CD8-positive, alpha-beta memory T cell (primary cell): ENCODE results near the gene DEFB124. TPM values are rescaled to one million over a fixed set of nuclear protein-coding genes. Genes with fewer than 3 reads are reported as not detected.
"Not testable (repeated sequence)": the region's sequence is repeated elsewhere in the genome, so short reads cannot be mapped to it uniquely, and the experiment has no call there.

Experiments used
- CTCF ChIA-PET: fragments of 350-600 bp; sonication (Branson Sonifier 250); formaldehyde crosslinking; loops from one replicate; lab custom pipeline; 2021; ENCODE audit warnings: antibody characterized with exemption; lab: Charles Lee
- POLR2A ChIA-PET: fragments of 350-600 bp; sonication (Branson Sonifier 250); formaldehyde crosslinking; loops from one replicate; lab custom pipeline; 2021; ENCODE audit warnings: antibody characterized with exemption; lab: Charles Lee
- DNase-seq, 5 donors: peaks; one replicate each; pipeline versions ENCODE4 v3.0.0 to v3.0.0-alpha.2; 2020 to 2022; ENCODE audit warnings: mixed read lengths in 1 of 5
- H3K27ac ChIP-seq: one replicate; pipeline ENCODE4 v1.7.0; 2013; ENCODE audit warnings: low read depth, mild to moderate bottlenecking, low read length, moderate library complexity
- H3K27me3 ChIP-seq: 2 replicates; pipeline ENCODE4 v1.7.0; 2013; ENCODE audit warnings: low read length, mild to moderate bottlenecking; ENCODE audit not compliant: insufficient read depth, poor library complexity, severe bottlenecking
- H3K36me3 ChIP-seq: 2 replicates; pipeline ENCODE4 v1.7.0; 2013; ENCODE audit warnings: mild to moderate bottlenecking, low read length, moderate library complexity; ENCODE audit not compliant: insufficient read depth
- H3K4me1 ChIP-seq: 2 replicates; pipeline ENCODE4 v1.7.0; 2013; ENCODE audit warnings: mild to moderate bottlenecking, low read length, moderate library complexity; ENCODE audit not compliant: insufficient read depth
- H3K4me3 ChIP-seq: 2 replicates; pipeline ENCODE4 v1.7.0; 2013; ENCODE audit warnings: mild to moderate bottlenecking, low read length
- H3K9me3 ChIP-seq: 2 replicates; pipeline ENCODE4 v1.7.0; 2013; ENCODE audit warnings: mild to moderate bottlenecking, low read length
- H3K27ac Mint-ChIP-seq, 8 donors: one replicate each; pipeline ENCODE4 v1.8.0; 2020 to 2021; ENCODE audit warnings: mixed read lengths in 8 of 8, mild to moderate bottlenecking in 6 of 8, inconsistent platforms in 3 of 8, moderate library complexity in 3 of 8
- H3K27me3 Mint-ChIP-seq, 2 donors: one replicate each; pipeline ENCODE4 v1.8.0; 2020 to 2021; ENCODE audit warnings: mixed read lengths in 2 of 2, mild to moderate bottlenecking in 1 of 2, moderate library complexity in 1 of 2
- H3K36me3 Mint-ChIP-seq, 3 donors: one replicate each; pipeline ENCODE4 v1.8.0; 2020 to 2021; ENCODE audit warnings: mixed read lengths in 3 of 3, inconsistent platforms in 1 of 3, mild to moderate bottlenecking in 1 of 3
- H3K4me1 Mint-ChIP-seq, 3 donors: one replicate each; pipeline ENCODE4 v1.8.0; 2020 to 2021; ENCODE audit warnings: mixed read lengths in 3 of 3, inconsistent platforms in 1 of 3, mild to moderate bottlenecking in 1 of 3
- H3K4me3 Mint-ChIP-seq, 7 donors: one replicate each; pipeline ENCODE4 v1.8.0; 2020 to 2021; ENCODE audit warnings: mixed read lengths in 7 of 7, mild to moderate bottlenecking in 6 of 7, moderate library complexity in 4 of 7, inconsistent platforms in 2 of 7
- H3K9me3 Mint-ChIP-seq, 5 donors: one replicate each; pipeline ENCODE4 v1.8.0; 2020 to 2022; ENCODE audit warnings: mixed read lengths in 5 of 5, mild to moderate bottlenecking in 3 of 5, moderate library complexity in 2 of 5, inconsistent platforms in 1 of 5
- polyA plus RNA-seq: library from polyadenylated mRNA; unstranded; fragments of 300-500 nt; fragmentation: Illumina TruSeq; gene quantifications from one replicate; pipeline ENCODE4 v1.2.3, GENCODE V29; 2021
- total RNA-seq, 2 experiments: library from RNA; stranded (reverse); gene quantifications; one replicate each; pipeline ENCODE4 v1.2.3, GENCODE V29; 2021

Gene DEFB124
- total RNA-seq (not detected), polyA plus RNA-seq (not detected)

GRCh38 chr20:31474758-31475427 lies at the start of gene DEFB124, which contains the start of gene REM1:
TSS of gene DEFB124 (minus strand) at chr20:31475127. CDS start at chr20:31473013, 2,114 bp downstream.
TSS of gene REM1 (plus strand) at chr20:31475288. CDS start at chr20:31476446, 1,158 bp downstream.
- Mint-ChIP-seq H3K4me1 (peaks cover 10 to 11% (median 10%) of the 10 kb centered on the region in 3 donors), H3K4me3 (peak within 1 kb of the TSS in 2 of 7 donors; percentile 3 to 38), H3K9me3 (peaks cover 0 to 4% (median 0%) of the 10 kb centered on the region in 5 donors), H3K27me3 (peaks cover 33 to 51% of the 10 kb centered on the region in 2 donors), H3K36me3 (no peaks in the 10 kb centered on the region), H3K27ac (no peak within 1 kb of the TSS)
- Histone ChIP-seq H3K4me1 (no peaks in the 10 kb centered on the region), H3K27me3 (no peaks in the 10 kb centered on the region), H3K36me3 (no peaks in the 10 kb centered on the region), H3K4me3 (no peak within 1 kb of the TSS), H3K9me3 (no peaks in the 10 kb centered on the region), H3K27ac (no peak within 1 kb of the TSS)
- DNase-seq: no peak
- POLR2A ChIA-PET: no interaction called here
- CTCF ChIA-PET: interaction anchor here (0.9 to 2.4 kb wide), 2 partner anchors 15 to 28 kb away, joined by 3 to 8 read pairs; no protein-coding TSS in a partner anchor

- Histone ChIP-seq H3K4me3 (no peak overlapping the region), H3K9me3 (no peaks in the 10 kb centered on the region), H3K36me3 (peaks cover 10% of the 10 kb centered on the region), H3K27ac (no peak overlapping the region), H3K4me1 (peaks cover 12% of the 10 kb centered on the region), H3K27me3 (no peaks in the 10 kb centered on the region)
- Mint-ChIP-seq H3K36me3 (peaks cover 0 to 71% (median 4%) of the 10 kb centered on the region in 3 donors), H3K4me1 (peaks cover 30 to 73% (median 65%) of the 10 kb centered on the region in 3 donors), H3K27me3 (no peaks in the 10 kb centered on the region), H3K27ac (peak overlapping the region in 5 of 8 donors; percentile 18 to 73 (median 32)), H3K4me3 (no peak overlapping the region), H3K9me3 (no peaks in the 10 kb centered on the region)
- ChIA-PET CTCF (interaction anchor here (1.5 to 1.7 kb wide), 2 partner anchors 20 to 90 kb away, joined by 4 to 5 read pairs; no protein-coding TSS in a partner anchor), POLR2A (interaction anchor here (0.7 kb wide), 1 partner anchor 14 kb away, joined by 5 read pairs; no protein-coding TSS in a partner anchor)
- no peak for DNase-seq
These were observed 48.7 kb upstream of the DEFB124 start for GRCh38 chr20:31523361-31524283.

- Histone ChIP-seq H3K27me3 (no peaks in the 10 kb centered on the region), H3K36me3 (peaks cover 10% of the 10 kb centered on the region), H3K4me1 (peaks cover 12% of the 10 kb centered on the region), H3K4me3 (no peak overlapping the region), H3K27ac (no peak overlapping the region), H3K9me3 (no peaks in the 10 kb centered on the region)
- CTCF ChIA-PET: interaction anchor here (1.5 to 1.7 kb wide), 2 partner anchors 20 to 90 kb away, joined by 4 to 5 read pairs; no protein-coding TSS in a partner anchor
- Mint-ChIP-seq H3K4me3 (no peak overlapping the region), H3K9me3 (no peaks in the 10 kb centered on the region), H3K27ac (peak overlapping the region in 3 of 8 donors; percentile 23 to 45 (median 42)), H3K27me3 (no peaks in the 10 kb centered on the region), H3K36me3 (peaks cover 0 to 66% (median 4%) of the 10 kb centered on the region in 3 donors), H3K4me1 (peaks cover 30 to 69% (median 66%) of the 10 kb centered on the region in 3 donors)
- POLR2A ChIA-PET: no interaction called here
- no peak for DNase-seq
These were observed 47.8 kb upstream of the DEFB124 start for GRCh38 chr20:31522731-31523130.

GRCh38 chr20:31521267-31521666 lies 46.3 kb upstream of the DEFB124 start:
- DNase-seq, H3K9me3 Mint-ChIP-seq, H3K27me3 ChIP-seq, H3K9me3 ChIP-seq, POLR2A ChIA-PET, H3K36me3 ChIP-seq, H3K4me3 ChIP-seq, H3K27me3 Mint-ChIP-seq, H3K27ac ChIP-seq: not testable (repeated sequence)
- CTCF ChIA-PET: interaction anchor here (0.8 to 1.7 kb wide), 3 partner anchors 92 to 202 kb away, joined by 3 to 7 read pairs (median 3); no protein-coding TSS in a partner anchor
- Mint-ChIP-seq H3K36me3 (peaks cover 0 to 51% (median 4%) of the 10 kb centered on the region in 3 donors), H3K4me3 (peak overlapping the region in 1 of 7 donors; percentile 18), H3K4me1 (peaks cover 27 to 59% (median 59%) of the 10 kb centered on the region in 3 donors), H3K27ac (peak overlapping the region in 1 of 8 donors; percentile 35)
- H3K4me1 ChIP-seq: peaks cover 26% of the 10 kb centered on the region

DNA sequence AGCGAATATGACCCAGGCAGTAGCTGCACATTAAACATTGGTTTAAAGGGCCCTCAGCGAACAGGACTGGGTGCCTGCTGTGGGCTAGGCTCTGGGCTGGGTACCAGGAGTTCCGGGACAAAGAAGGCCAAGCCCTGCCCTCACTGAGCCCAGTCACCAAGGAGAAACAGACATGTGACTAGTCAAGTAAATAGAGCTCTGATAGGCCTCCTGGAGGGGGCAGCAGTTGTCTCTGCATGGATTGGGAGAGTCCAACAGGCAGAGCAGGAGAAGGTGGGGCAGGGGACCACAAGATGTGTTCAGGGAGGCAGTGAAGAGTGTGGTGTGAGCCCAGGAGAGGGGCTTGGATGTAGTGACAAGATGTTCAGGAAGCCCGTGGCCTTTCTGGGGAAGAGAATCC lies 42.4 kb upstream of the DEFB124 start:
- CTCF ChIA-PET: no interaction called here

DNA sequence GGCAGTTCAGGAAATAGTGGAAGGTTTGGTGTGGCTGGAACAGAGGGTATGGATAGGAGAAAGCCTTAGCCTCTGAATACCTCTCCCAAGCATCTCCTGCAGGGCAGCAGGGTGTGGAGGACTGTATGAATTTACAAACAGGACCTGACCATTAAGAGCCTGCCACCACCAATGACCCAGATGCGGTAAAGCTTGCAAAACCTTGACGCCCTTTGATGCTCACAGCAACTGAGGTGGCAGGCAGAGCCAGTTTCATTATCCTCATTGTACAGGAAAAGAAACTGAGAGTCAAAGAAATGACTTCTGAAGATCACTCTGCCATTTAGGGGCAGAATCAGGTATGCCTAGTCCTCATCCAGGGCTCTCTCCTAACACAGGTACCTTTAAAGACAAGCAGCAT lies 41.7 kb upstream of the DEFB124 start:
- POLR2A ChIA-PET: no interaction called here
- peak overlapping the region; percentile 98 for H3K4me3 ChIP-seq
- H3K27me3 Mint-ChIP-seq: no peaks in the 10 kb centered on the region

More for the DNA sequence above, 42.4 kb upstream of the DEFB124 start:
- no peak overlapping the region for H3K27ac Mint-ChIP-seq
- H3K27ac ChIP-seq: no peak overlapping the region
- no peak overlapping the region for H3K4me3 ChIP-seq
- H3K9me3 Mint-ChIP-seq: no peaks in the 10 kb centered on the region
- no peaks in the 10 kb centered on the region for H3K27me3 Mint-ChIP-seq
- H3K4me3 Mint-ChIP-seq: no peak overlapping the region
- POLR2A ChIA-PET: no interaction called here
- peaks cover 8% of the 10 kb centered on the region for H3K36me3 ChIP-seq
- H3K27me3 ChIP-seq: no peaks in the 10 kb centered on the region
- peaks cover 44% of the 10 kb centered on the region for H3K4me1 ChIP-seq
- H3K9me3 ChIP-seq: no peaks in the 10 kb centered on the region
- DNase-seq: no peak
- peaks cover 19 to 39% (median 39%) of the 10 kb centered on the region in 3 donors for H3K4me1 Mint-ChIP-seq
- peaks cover 0 to 26% (median 2%) of the 10 kb centered on the region in 3 donors for H3K36me3 Mint-ChIP-seq

GRCh38 chr20:31516166-31516565 lies 41.2 kb upstream of the DEFB124 start:
- peak overlapping the region; percentile 91 for H3K27ac ChIP-seq
- H3K27ac Mint-ChIP-seq: no peak overlapping the region
- H3K4me1 Mint-ChIP-seq: peaks cover 19 to 31% (median 30%) of the 10 kb centered on the region in 3 donors
- CTCF ChIA-PET: interaction anchor here (0.9 to 1.5 kb wide), 3 partner anchors 13 to 97 kb away, joined by 3 to 6 read pairs (median 4); no protein-coding TSS in a partner anchor
- POLR2A ChIA-PET: no interaction called here
- no peaks in the 10 kb centered on the region for H3K27me3 ChIP-seq
- DNase-seq: no peak
- peaks cover 44% of the 10 kb centered on the region for H3K4me1 ChIP-seq
- H3K27me3 Mint-ChIP-seq: no peaks in the 10 kb centered on the region
- H3K4me3 ChIP-seq: peak overlapping the region; percentile 98
- H3K36me3 ChIP-seq: peaks cover 8% of the 10 kb centered on the region
- no peak overlapping the region for H3K4me3 Mint-ChIP-seq
- H3K9me3 Mint-ChIP-seq: no peaks in the 10 kb centered on the region
- peaks cover 0 to 19% (median 2%) of the 10 kb centered on the region in 3 donors for H3K36me3 Mint-ChIP-seq
- H3K9me3 ChIP-seq: no peaks in the 10 kb centered on the region

More for the DNA sequence above, 41.7 kb upstream of the DEFB124 start:
- H3K27me3 ChIP-seq: no peaks in the 10 kb centered on the region
- no peaks in the 10 kb centered on the region for H3K9me3 ChIP-seq
- peaks cover 44% of the 10 kb centered on the region for H3K4me1 ChIP-seq
- CTCF ChIA-PET: interaction anchor here (1.1 to 1.5 kb wide), 2 partner anchors 14 to 96 kb away, joined by 4 to 6 read pairs; no protein-coding TSS in a partner anchor
- peaks cover 8% of the 10 kb centered on the region for H3K36me3 ChIP-seq
- no peak for DNase-seq
- peak overlapping the region; percentile 91 for H3K27ac ChIP-seq
- peaks cover 0 to 21% (median 2%) of the 10 kb centered on the region in 3 donors for H3K36me3 Mint-ChIP-seq
- H3K9me3 Mint-ChIP-seq: no peaks in the 10 kb centered on the region
- peaks cover 19 to 33% (median 33%) of the 10 kb centered on the region in 3 donors for H3K4me1 Mint-ChIP-seq
- H3K27ac Mint-ChIP-seq: no peak overlapping the region
- no peak overlapping the region for H3K4me3 Mint-ChIP-seq
